ENCODE measurements around the gene GATA5.

GATA5 gene

DNA sequence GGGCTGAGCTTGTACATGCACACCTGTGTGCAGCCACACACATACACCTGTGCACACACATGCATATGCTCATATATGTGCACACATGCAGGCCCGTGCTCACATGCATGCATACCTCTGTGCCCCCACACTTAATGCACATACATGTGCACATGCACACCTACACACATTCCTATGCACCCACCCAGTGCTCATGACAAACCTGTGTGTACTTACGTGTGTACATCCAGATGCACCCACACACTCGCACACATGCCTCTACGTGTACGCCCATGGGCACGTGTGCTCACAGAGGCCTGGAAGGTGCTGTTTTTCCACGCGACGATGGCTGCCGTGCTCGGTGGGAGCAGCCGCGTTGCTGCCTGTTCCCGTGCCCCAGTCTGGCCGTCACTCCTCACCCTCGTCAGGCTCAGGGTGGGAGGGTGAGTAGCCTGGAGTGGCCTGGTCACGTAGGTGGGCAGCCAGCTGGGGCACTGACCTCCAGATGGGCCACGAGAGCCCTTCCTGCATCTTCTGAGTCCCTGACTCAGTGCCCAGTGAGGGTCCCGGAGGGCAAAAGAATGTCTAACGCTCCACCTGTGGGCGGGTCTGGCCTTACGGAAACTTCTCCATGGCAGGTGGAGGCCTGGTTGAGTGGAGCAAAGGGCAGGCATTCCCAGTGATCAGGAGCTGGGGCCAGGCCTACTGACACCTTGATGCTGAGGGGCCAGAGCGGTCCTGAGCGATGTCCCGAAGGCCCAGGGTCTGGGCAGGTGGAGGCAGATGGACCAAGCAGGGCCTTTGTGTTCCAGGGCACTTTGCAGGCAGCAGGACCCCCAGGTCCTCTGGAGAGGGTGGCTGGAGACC is 8.0 kb upstream of the GATA5 start:
- no peak for TF ChIP-seq CTCF (IDR thresholded peaks at IDR 0.05)
- H3K27ac ChIP-seq: no peak overlapping the region
- no peak overlapping the region for H3K4me3 ChIP-seq
- DNase-seq (ENCODE audit: low spot score): no peak

DNA sequence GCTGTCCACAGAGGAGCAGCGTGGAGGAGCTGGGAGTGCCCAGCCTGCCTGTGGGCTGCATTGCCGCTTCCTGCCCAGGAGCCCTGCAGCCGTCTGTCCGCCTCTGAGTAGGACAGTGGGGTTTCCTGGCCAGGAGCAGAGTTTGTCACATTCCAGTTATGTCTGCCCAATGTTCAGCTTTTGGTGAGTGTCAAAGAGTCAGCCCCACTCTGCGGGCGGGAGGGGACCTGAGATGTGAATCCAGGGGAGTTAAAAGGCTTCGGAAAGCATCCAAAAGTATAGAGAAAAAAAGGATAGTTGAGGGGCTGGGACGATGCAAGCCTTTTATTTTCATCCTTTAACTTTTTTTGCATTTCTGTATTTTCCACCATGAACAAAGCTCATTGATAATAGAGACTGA is 7.2 kb upstream of the GATA5 start:
- Histone ChIP-seq H3K27ac (no peak overlapping the region), H3K4me3 (no peak overlapping the region)
- no peak for TF ChIP-seq CTCF (IDR thresholded peaks at IDR 0.05)
- no peak for DNase-seq (ENCODE audit: low spot score)

GRCh38 chr20:62482146-62482809 is 6.5 kb upstream of the GATA5 start:
- Histone ChIP-seq H3K27ac (no peak overlapping the region), H3K4me3 (peak overlapping the region; percentile 50)
- no peak for DNase-seq (ENCODE audit: low spot score)
- no peak for TF ChIP-seq CTCF (IDR thresholded peaks at IDR 0.05)

GRCh38 chr20:62481425-62482145 is 5.8 kb upstream of the GATA5 start:
- no peak overlapping the region for H3K27ac ChIP-seq
- DNase-seq (ENCODE audit: low spot score): no peak
- no peak for TF ChIP-seq CTCF (IDR thresholded peaks at IDR 0.05)
- H3K4me3 ChIP-seq: peak overlapping the region; percentile 50

GRCh38 chr20:62480318-62480717 is 4.5 kb upstream of the GATA5 start:
- no peak for DNase-seq (ENCODE audit: low spot score)
- Histone ChIP-seq H3K4me3 (no peak overlapping the region), H3K27ac (no peak overlapping the region)
- TF ChIP-seq CTCF (IDR thresholded peaks at IDR 0.05): no peak

DNA sequence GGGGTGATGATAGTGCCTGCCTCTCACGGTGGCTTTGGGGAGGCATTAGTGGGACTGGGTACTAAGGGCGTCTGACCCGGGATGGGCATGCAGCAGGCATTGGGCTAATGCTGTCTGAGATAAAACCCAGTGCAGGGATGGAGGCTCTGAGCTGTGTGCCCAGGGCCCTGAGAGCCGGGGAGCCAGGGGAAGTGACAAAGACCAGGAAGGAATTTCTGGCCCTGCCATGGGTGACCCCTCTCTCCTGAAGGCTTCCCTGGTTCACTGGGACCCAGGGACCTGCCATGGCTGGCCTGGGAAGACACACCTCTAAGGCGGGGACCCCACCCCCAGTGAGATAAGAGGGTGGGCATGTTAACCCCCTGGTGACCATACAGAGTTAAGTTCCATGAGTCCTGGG is 3.9 kb upstream of the GATA5 start:
- no peak overlapping the region for H3K27ac ChIP-seq
- DNase-seq (ENCODE audit: low spot score): no peak

More for the DNA sequence above, 3.9 kb upstream of the GATA5 start:
- no peak overlapping the region for H3K4me3 ChIP-seq
- no peak for TF ChIP-seq CTCF (IDR thresholded peaks at IDR 0.05)
